ENCODE results near the gene TNS3.

Gene TNS3

DNA sequence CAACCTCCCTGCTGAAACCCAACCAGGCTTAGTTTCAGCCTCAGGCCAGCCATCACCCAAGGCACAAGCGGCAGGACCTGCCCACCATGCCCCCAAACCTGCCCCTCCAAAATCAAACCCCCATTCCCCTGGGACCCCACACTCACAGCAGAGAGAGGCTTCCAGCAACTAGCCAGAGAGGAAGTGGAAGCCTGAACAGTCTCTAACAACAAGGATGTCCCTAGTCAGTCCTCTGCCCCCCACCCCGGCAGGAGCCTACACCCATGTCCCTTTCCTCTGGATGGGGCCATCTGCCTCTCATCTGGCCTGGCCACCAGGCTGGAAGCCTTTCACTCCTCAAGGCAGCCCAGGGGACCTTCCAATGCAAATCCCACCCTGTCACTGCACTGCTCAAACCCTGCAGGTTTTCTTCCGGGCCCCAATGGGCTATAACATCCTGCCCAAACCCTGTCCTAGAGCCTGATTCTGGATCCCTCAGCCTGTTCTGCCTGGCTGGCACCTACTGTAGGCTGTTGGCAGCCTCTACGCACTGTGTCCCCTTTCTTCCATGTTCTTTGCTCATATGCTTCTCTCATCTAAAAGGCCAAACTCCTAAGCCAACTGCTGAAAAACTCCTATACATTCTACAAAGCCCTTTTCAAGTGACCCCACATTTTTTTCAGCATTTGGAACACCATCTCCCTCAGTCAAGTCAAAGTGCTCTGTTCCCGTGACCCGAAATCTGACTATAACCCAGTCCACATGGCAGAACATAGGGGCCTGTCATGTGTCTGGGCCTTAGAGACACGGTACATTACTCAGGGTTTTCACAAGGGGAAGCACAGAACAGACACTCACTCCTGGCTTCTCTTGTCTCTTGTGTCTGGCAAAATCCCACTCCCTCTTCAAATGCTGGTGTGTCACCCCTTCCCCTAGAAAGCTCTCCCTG lies 253.3 kb downstream of the TNS3 start:
- Mint-ChIP-seq H3K4me3 (peak overlapping the region; percentile 82), H3K27ac (peak overlapping the region; percentile 98), H3K9me3 (peaks cover 8% of the 10 kb centered on the region), H3K4me1 (peaks cover 97% of the 10 kb centered on the region), H3K27me3 (ENCODE audit: low read depth, poor library complexity) (peaks cover 1% of the 10 kb centered on the region), H3K36me3 (ENCODE audit: low read depth) (peaks cover 15% of the 10 kb centered on the region)
- DNase-seq: no peak
- TF ChIP-seq, protein P1, sequence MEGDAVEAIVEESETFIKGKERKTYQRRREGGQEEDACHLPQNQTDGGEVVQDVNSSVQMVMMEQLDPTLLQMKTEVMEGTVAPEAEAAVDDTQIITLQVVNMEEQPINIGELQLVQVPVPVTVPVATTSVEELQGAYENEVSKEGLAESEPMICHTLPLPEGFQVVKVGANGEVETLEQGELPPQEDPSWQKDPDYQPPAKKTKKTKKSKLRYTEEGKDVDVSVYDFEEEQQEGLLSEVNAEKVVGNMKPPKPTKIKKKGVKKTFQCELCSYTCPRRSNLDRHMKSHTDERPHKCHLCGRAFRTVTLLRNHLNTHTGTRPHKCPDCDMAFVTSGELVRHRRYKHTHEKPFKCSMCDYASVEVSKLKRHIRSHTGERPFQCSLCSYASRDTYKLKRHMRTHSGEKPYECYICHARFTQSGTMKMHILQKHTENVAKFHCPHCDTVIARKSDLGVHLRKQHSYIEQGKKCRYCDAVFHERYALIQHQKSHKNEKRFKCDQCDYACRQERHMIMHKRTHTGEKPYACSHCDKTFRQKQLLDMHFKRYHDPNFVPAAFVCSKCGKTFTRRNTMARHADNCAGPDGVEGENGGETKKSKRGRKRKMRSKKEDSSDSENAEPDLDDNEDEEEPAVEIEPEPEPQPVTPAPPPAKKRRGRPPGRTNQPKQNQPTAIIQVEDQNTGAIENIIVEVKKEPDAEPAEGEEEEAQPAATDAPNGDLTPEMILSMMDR (IDR thresholded peaks at IDR 0.05): no peak

DNA sequence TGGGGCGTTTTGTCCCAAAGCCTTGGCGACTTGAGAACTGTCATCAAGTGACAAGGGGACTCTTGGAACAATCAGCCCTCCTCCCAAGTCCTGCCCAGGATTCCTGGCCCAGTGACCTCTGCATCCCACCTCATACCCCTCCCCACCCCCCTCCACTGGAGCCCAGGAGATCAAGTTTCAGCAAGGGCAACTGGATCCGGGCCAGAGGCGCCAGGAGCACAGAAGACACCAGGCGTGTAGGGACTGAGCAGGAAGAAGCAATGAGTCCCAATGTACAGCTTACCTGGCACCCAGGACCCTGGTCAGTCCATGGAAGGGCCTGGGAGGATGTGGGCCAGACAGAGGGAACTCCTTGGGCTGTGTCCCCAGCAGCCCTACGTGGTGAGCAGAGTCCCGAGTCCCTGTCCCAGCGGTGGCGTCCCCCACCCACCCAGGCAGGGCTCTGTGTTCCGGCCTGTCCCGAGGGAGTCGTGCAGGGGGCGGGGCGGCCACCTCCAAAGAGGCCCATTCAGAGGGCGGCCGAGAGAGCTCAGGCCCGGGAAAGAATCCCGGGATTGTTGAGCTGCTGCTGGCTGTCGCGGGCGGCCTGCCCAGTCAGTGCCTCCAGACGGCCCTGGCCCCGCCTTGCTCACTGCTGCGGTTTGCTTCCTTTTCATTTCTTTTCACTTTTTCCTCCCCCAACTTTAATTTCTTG lies 254.1 kb downstream of the TNS3 start:
- H3K4me1 Mint-ChIP-seq: peaks cover 97% of the 10 kb centered on the region
- peak overlapping the region; percentile 82 for H3K4me3 Mint-ChIP-seq
- H3K9me3 Mint-ChIP-seq: peaks cover 15% of the 10 kb centered on the region
- H3K27ac Mint-ChIP-seq: peak overlapping the region; percentile 98
- no peaks in the 10 kb centered on the region for H3K27me3 Mint-ChIP-seq (ENCODE audit: low read depth, poor library complexity)
- TF ChIP-seq, protein P1 (IDR thresholded peaks at IDR 0.05): no peak
- DNase-seq: peak; percentile 89
- H3K36me3 Mint-ChIP-seq (ENCODE audit: low read depth): peaks cover 23% of the 10 kb centered on the region

DNA sequence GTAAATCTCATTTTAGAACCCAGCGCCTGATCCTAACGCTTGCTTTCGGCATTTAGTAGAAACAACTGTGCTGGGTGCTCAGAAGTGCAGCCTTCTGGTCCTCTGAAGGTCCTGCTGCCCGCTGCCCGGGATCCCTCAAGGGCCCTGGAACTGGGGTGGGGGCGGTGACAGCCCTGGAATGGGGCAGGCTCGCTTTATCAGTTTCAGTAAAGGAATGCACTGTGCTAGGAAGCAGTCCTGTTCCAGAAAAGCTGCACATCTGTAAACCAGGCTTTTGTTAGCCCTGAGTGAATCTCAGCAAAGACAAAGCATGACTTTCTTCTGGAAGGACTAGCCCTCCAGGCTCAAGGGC lies 254.6 kb downstream of the TNS3 start:
- TF ChIP-seq, protein P1 (IDR thresholded peaks at IDR 0.05): no peak
- no peak for DNase-seq
- Mint-ChIP-seq H3K4me3 (peak overlapping the region; percentile 82), H3K27ac (peak overlapping the region; percentile 97), H3K4me1 (peaks cover 94% of the 10 kb centered on the region), H3K9me3 (peaks cover 17% of the 10 kb centered on the region), H3K27me3 (ENCODE audit: low read depth, poor library complexity) (no peaks in the 10 kb centered on the region), H3K36me3 (ENCODE audit: low read depth) (peaks cover 28% of the 10 kb centered on the region)

DNA sequence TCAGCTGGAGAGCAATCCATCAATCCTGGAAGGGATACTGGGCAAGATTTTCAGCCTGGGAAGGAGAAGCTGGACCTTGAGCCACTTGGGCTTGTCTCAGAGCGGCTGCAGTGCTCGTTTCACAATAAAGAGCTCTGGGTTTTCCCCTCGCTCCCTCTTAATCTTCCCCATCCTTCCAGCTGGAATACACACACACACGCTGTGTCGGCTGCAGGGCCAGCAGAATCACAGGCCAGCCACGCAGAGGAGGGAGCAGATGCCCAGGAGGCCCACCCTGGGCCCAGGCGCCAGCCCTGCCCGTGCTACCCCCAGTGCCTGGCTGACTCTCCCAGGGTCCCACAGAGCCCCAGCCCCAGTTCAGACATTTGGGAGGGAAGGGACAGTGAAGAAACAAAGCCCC lies 255.1 kb downstream of the TNS3 start:
- Mint-ChIP-seq H3K36me3 (ENCODE audit: low read depth) (peaks cover 33% of the 10 kb centered on the region), H3K4me3 (no peak overlapping the region), H3K27me3 (ENCODE audit: low read depth, poor library complexity) (no peaks in the 10 kb centered on the region), H3K4me1 (peaks cover 94% of the 10 kb centered on the region), H3K27ac (peak overlapping the region; percentile 97), H3K9me3 (peaks cover 22% of the 10 kb centered on the region)
- TF ChIP-seq, protein P1 (IDR thresholded peaks at IDR 0.05): no peak
- no peak for DNase-seq

DNA sequence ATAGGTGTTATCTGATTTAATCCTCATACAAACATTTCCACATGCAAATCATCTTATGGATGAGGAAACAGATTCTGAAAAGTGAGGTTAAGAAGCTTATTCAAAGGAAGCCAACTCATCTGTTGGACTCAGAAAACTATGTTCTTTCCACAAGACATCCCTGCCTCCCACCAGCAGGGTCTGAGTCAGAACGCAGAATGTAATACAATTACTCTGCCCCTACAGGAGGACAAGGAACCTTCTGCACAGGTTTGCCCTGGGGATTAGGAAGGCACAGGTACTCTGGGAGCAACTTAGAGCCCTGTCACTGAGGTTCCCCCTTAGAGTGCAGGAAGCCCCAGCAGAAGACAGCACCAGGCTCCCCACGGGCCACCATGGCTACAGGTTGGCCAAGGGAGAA lies 255.7 kb downstream of the TNS3 start:
- peak overlapping the region; percentile 66 for H3K27ac Mint-ChIP-seq
- TF ChIP-seq, protein P1 (IDR thresholded peaks at IDR 0.05): no peak
- peaks cover 39% of the 10 kb centered on the region for H3K36me3 Mint-ChIP-seq (ENCODE audit: low read depth)
- H3K27me3 Mint-ChIP-seq (ENCODE audit: low read depth, poor library complexity): no peaks in the 10 kb centered on the region
- peaks cover 91% of the 10 kb centered on the region for H3K4me1 Mint-ChIP-seq
- peaks cover 25% of the 10 kb centered on the region for H3K9me3 Mint-ChIP-seq
- H3K4me3 Mint-ChIP-seq: peak overlapping the region; percentile 13
- DNase-seq: no peak

Data from nephron progenitor cell (in vitro differentiated cells).